H1 (cell line): ENCODE measurements around the gene PPP2R2B. TPM values are rescaled to one million over a fixed set of nuclear protein-coding genes. Genes with fewer than 3 reads are reported as not detected.

Source experiments
- CTCF ChIA-PET: fragments of 300-600 bp; sonication (Branson Sonifier 250); formaldehyde crosslinking; loops from one replicate; lab custom pipeline; 2021; ENCODE audit not compliant: partially characterized antibody; lab: Charles Lee
- POLR2A ChIA-PET: fragments of 300-600 bp; sonication (Branson Sonifier 250); formaldehyde crosslinking; loops from one replicate; lab custom pipeline; 2021; ENCODE audit warnings: inconsistent platforms; ENCODE audit not compliant: partially characterized antibody; lab: Charles Lee
- DNase-seq, 2 experiments: peaks; one replicate each; pipeline versions ENCODE4 v3.0.0 to v3.0.0-alpha.2; 2010 to 2022; ENCODE audit warnings: low spot score in 2 of 2, low read depth in 1 of 2, mixed read lengths in 1 of 2
- FAIRE-seq: peaks from 2 replicates; lab custom pipeline; 2011; peaks lifted over from hg19 to GRCh38; lab: Jason Lieb, UNC
- H2AFZ ChIP-seq: 2 replicates; pipeline ENCODE4 v1.8.1; 2012; ENCODE audit warnings: low read length, inconsistent platforms
- H2AK5ac ChIP-seq: 2 replicates; pipeline ENCODE4 v1.6.1; 2013; ENCODE audit warnings: low read depth, low read length
- H2BK120ac ChIP-seq: replicated peaks from 2 replicates; pipeline ENCODE3; 2013; ENCODE audit warnings: low read depth, low read length, inconsistent platforms
- H2BK12ac ChIP-seq: 2 replicates; pipeline ENCODE4 v1.6.1; 2013; ENCODE audit warnings: low read depth, low read length
- H2BK15ac ChIP-seq: 2 replicates; pipeline ENCODE4 v1.6.1; 2013; ENCODE audit warnings: low read length
- H2BK20ac ChIP-seq: 2 replicates; pipeline ENCODE4 v1.6.1; 2013; ENCODE audit warnings: low read length
- H2BK5ac ChIP-seq: 2 replicates; pipeline ENCODE4 v1.6.1; 2013; ENCODE audit warnings: low read depth, low read length
- H3K14ac ChIP-seq: 2 replicates; pipeline ENCODE4 v1.6.1; 2013; ENCODE audit warnings: inconsistent platforms; ENCODE audit not compliant: insufficient read length
- H3K18ac ChIP-seq: 2 replicates; pipeline ENCODE4 v1.6.1; 2013; ENCODE audit warnings: low read length; ENCODE audit errors: extremely low read depth
- H3K23ac ChIP-seq: 2 replicates; pipeline ENCODE4 v1.6.1; 2013; ENCODE audit warnings: inconsistent platforms; ENCODE audit not compliant: insufficient read length
- H3K23me2 ChIP-seq: 2 replicates; pipeline ENCODE4 v1.6.1; 2013; ENCODE audit warnings: low read depth, low read length
- H3K27ac ChIP-seq: 2 replicates; pipeline ENCODE4 v1.6.1; 2011; ENCODE audit warnings: low read depth, low read length, inconsistent platforms
- H3K27me3 ChIP-seq, 4 experiments: replicated peaks in 1 of 4; 1 replicate in 1 of 4; 2 replicates in 3 of 4; pipeline versions ENCODE4 v1.6.1 to v1.8.1; 2011 to 2013; ENCODE audit warnings: low read length in 3 of 4, mild to moderate bottlenecking in 3 of 4, inconsistent platforms in 2 of 4, mixed read lengths in 2 of 4, moderate library complexity in 1 of 4; ENCODE audit not compliant: control insufficient read depth in 3 of 4, insufficient read depth in 3 of 4; ENCODE audit errors: extremely low read depth in 1 of 4
- H3K36me3 ChIP-seq, 4 experiments: 2 replicates each; pipeline versions ENCODE4 v1.6.1 to v1.8.1; 2011 to 2013; ENCODE audit warnings: mild to moderate bottlenecking in 4 of 4, low read length in 3 of 4, moderate library complexity in 2 of 4, control low read depth in 1 of 4, inconsistent platforms in 1 of 4; ENCODE audit not compliant: insufficient read depth in 4 of 4, control insufficient read depth in 2 of 4
- H3K4ac ChIP-seq: replicated peaks from 2 replicates; pipeline ENCODE3; 2013; ENCODE audit warnings: low read length, low read depth, mixed read lengths, inconsistent platforms; ENCODE audit not compliant: insufficient read length
- H3K4me1 ChIP-seq, 4 experiments: replicated peaks in 1 of 4; 1 replicate in 1 of 4; 2 replicates in 3 of 4; pipeline versions ENCODE4 v1.6.1 to v1.8.1; 2011 to 2013; ENCODE audit warnings: low read length in 3 of 4, inconsistent platforms in 2 of 4, mixed read lengths in 1 of 4; ENCODE audit not compliant: insufficient read depth in 4 of 4, control insufficient read depth in 3 of 4
- H3K4me2 ChIP-seq, 2 experiments: 2 replicates each; pipeline versions ENCODE4 v1.6.1 to v1.8.1; 2011 to 2013; ENCODE audit warnings: low read depth in 2 of 2, low read length in 2 of 2, control low read depth in 1 of 2, inconsistent platforms in 1 of 2, mild to moderate bottlenecking in 1 of 2; ENCODE audit not compliant: insufficient read depth in 1 of 2
- H3K4me3 ChIP-seq, 4 experiments: fragments of 200-600, 300-600 bp in 1 of 4; sonication (generic), shearing (Covaris generic), sonication (Bioruptor Twin) in 1 of 4; 2 replicates each; pipeline versions ENCODE4 v1.5.1 to v1.8.1; 2011 to 2016; ENCODE audit warnings: low read length in 4 of 4, low read depth in 3 of 4, control low read depth in 2 of 4, inconsistent platforms in 2 of 4, mild to moderate bottlenecking in 2 of 4, mixed read lengths in 1 of 4, moderate library complexity in 1 of 4; ENCODE audit not compliant: insufficient read depth in 2 of 4; ENCODE audit errors: extremely low read depth in 1 of 4
- H3K56ac ChIP-seq: replicated peaks from 2 replicates; pipeline ENCODE3; 2013; ENCODE audit warnings: low read depth, mild to moderate bottlenecking, mixed read lengths, low read length, inconsistent platforms; ENCODE audit not compliant: insufficient read length
- H3K79me1 ChIP-seq: 2 replicates; pipeline ENCODE4 v1.6.1; 2013; ENCODE audit warnings: low read depth, low read length, control low read depth
- H3K79me2 ChIP-seq, 2 experiments: 2 replicates each; pipeline versions ENCODE4 v1.6.1 to v1.8.1; 2012 to 2013; ENCODE audit warnings: low read length in 2 of 2, mild to moderate bottlenecking in 2 of 2, inconsistent platforms in 1 of 2; ENCODE audit not compliant: insufficient read depth in 2 of 2, control insufficient read depth in 1 of 2
- H3K9ac ChIP-seq, 4 experiments: replicated peaks in 1 of 4; 1 replicate in 1 of 4; 2 replicates in 3 of 4; pipeline versions ENCODE4 v1.6.1 to v1.8.1; 2011 to 2013; ENCODE audit warnings: low read depth in 3 of 4, low read length in 3 of 4, control low read depth in 2 of 4, mild to moderate bottlenecking in 2 of 4, moderate library complexity in 2 of 4, inconsistent platforms in 1 of 4; ENCODE audit errors: extremely low read depth in 1 of 4
- H3K9me3 ChIP-seq, 2 experiments: 2 replicates each; pipeline versions ENCODE4 v1.6.1 to v1.8.1; 2012 to 2013; ENCODE audit warnings: mild to moderate bottlenecking in 2 of 2, moderate library complexity in 2 of 2, control low read depth in 1 of 2, inconsistent platforms in 1 of 2, low read depth in 1 of 2, low read length in 1 of 2, mixed read lengths in 1 of 2; ENCODE audit not compliant: insufficient read depth in 2 of 2
- H4K20me1 ChIP-seq, 2 experiments: replicated peaks in 1 of 2; 2 replicates each; pipeline versions ENCODE3 to v1.8.1; 2011 to 2013; ENCODE audit warnings: inconsistent platforms in 2 of 2, low read length in 2 of 2, mild to moderate bottlenecking in 1 of 2; ENCODE audit not compliant: insufficient read depth in 2 of 2, control insufficient read depth in 1 of 2
- H4K5ac ChIP-seq: 2 replicates; pipeline ENCODE4 v1.6.1; 2013; ENCODE audit warnings: low read length, low read depth, mixed read lengths, inconsistent platforms; ENCODE audit not compliant: insufficient read length
- H4K8ac ChIP-seq: 2 replicates; pipeline ENCODE4 v1.8.0; 2013; ENCODE audit warnings: mild to moderate bottlenecking, moderate library complexity, low read length, inconsistent platforms; ENCODE audit not compliant: insufficient read depth; ENCODE audit errors: extremely low read depth
- H4K91ac ChIP-seq: replicated peaks from 2 replicates; pipeline ENCODE3; 2013; ENCODE audit warnings: low read length, mixed read lengths, inconsistent platforms; ENCODE audit not compliant: insufficient read length
- ASH2L ChIP-seq: fragments of 200-600, 300-600 bp; sonication (generic); IDR thresholded peaks from one replicate; pipeline ENCODE4 v1.7.1; 2017; ENCODE audit warnings: low read length
- CEBPB ChIP-seq: IDR thresholded peaks from 2 replicates; pipeline ENCODE4 v1.6.1; 2012; ENCODE audit warnings: low read depth, low read length
- GABPA ChIP-seq: IDR thresholded peaks from 2 replicates; pipeline ENCODE4 v1.6.1; 2011; ENCODE audit warnings: mild to moderate bottlenecking, low read length, moderate library complexity, borderline replicate concordance; ENCODE audit not compliant: insufficient read depth
- HDAC2 ChIP-seq, 2 experiments: fragments of 300-600 bp in 1 of 2; sonication (generic) in 1 of 2; IDR thresholded peaks; 2 replicates each; pipeline ENCODE4 v1.6.1; 2011 to 2012; ENCODE audit warnings: low read depth in 2 of 2, low read length in 2 of 2, mild to moderate bottlenecking in 2 of 2, moderate library complexity in 2 of 2, borderline replicate concordance in 1 of 2, inconsistent platforms in 1 of 2
- JUND ChIP-seq: IDR thresholded peaks from 2 replicates; pipeline ENCODE4 v1.6.1; 2011; ENCODE audit warnings: mild to moderate bottlenecking, improper control_type of control experiment, low read length
- NANOG ChIP-seq: IDR thresholded peaks from 2 replicates; pipeline ENCODE4 v1.6.1; 2011; ENCODE audit warnings: low read length, low read depth, mild to moderate bottlenecking, inconsistent platforms; ENCODE audit not compliant: insufficient read depth, poor library complexity, severe bottlenecking
- SAP30 ChIP-seq: fragments of 300-600 bp; sonication (generic); IDR thresholded peaks from 2 replicates; pipeline ENCODE4 v1.7.1; 2012; ENCODE audit warnings: low read length, moderate library complexity, mild to moderate bottlenecking, inconsistent platforms; ENCODE audit not compliant: insufficient read depth, insufficient replicate concordance
- WGBS, 2 experiments: shearing (Covaris generic) in 1 of 2; methylation state at CpG; one replicate each; pipeline versions ENCODE4 v1.1.6 to v1.1.7; 2013 to 2015; ENCODE audit warnings: low lambda C conversion rate in 2 of 2, mixed read lengths in 2 of 2, inconsistent platforms in 1 of 2, low coverage in 1 of 2, missing lambda C conversion rate in 1 of 2; ENCODE audit not compliant: insufficient replicate concordance in 2 of 2, insufficient coverage in 1 of 2, insufficient read length in 1 of 2; ENCODE audit errors: extremely low coverage in 1 of 2, missing lambda C conversion rate in 1 of 2; 5-methylcytosine and 5-hydroxymethylcytosine counted together
- polyA plus RNA-seq, 7 experiments: library from polyadenylated mRNA; depleted of rRNA in 3 of 7; stranded (reverse) in 5 of 7; unstranded in 2 of 7; fragments of >200 nt in 5 of 7; fragments of 200-250 nt in 2 of 7; gene quantifications; 1 replicate in 5 of 7; 2 replicates in 1 of 7; 4 replicates in 1 of 7; pipeline versions ENCODE4 v1.2.1 to v1.2.3, GENCODE V29; 2011 to 2013; ENCODE audit warnings: missing spikeins in 2 of 7, mixed read lengths in 2 of 7
- total RNA-seq: library from RNA; stranded (reverse); fragmentation: NEBNext Ultra II Directional; extraction: Animal tissue kit (Norgen Biotek cat#: 25700); gene quantifications from 2 replicates; pipeline ENCODE4 v1.2.1, GENCODE V29; 2021

Gene PPP2R2B
- total and polyA plus RNA-seq, 2 of the 8 experiments (the other 6 are each of a cell fraction or from before 2014, with no cell fraction given): 21.1 to 37.1 TPM

GRCh38 chr5:146698651-146699050 lies 179.9 kb downstream of the PPP2R2B start:
- no peaks in the 10 kb centered on the region for H3K9me3 ChIP-seq
- no peak overlapping the region for H2AFZ ChIP-seq
- no peaks in the 10 kb centered on the region for H3K23me2 ChIP-seq
- no peak overlapping the region for H2BK5ac ChIP-seq
- H3K79me1 ChIP-seq: no peaks in the 10 kb centered on the region
- H4K8ac ChIP-seq: no peak overlapping the region
- peaks cover 0 to 5% (median 4%) of the 10 kb centered on the region in 4 experiments; a peak in 5 of 7 replicates for H3K4me1 ChIP-seq
- TF ChIP-seq ASH2L (no peak), HDAC2 (IDR thresholded peaks at IDR 0.05; ENCODE audit: borderline replicate concordance in 1 of 2, low read depth in 2 of 2, low read length in 2 of 2) (no peak), NANOG (no peak), JUND (no peak), SAP30 (no peak), CEBPB (peak; percentile 52; the same call in 1 of the 2 replicates), GABPA (no peak)
- H2BK20ac ChIP-seq: no peak overlapping the region
- H3K18ac ChIP-seq: no peak overlapping the region
- H3K36me3 ChIP-seq: no peaks in the 10 kb centered on the region
- no peaks in the 10 kb centered on the region for H3K27me3 ChIP-seq
- H3K4ac ChIP-seq: no peak overlapping the region
- no peak overlapping the region for H3K4me3 ChIP-seq
- H2BK12ac ChIP-seq: no peak overlapping the region
- H3K23ac ChIP-seq: no peak overlapping the region
- H2BK120ac ChIP-seq: no peak overlapping the region
- no peak overlapping the region for H3K27ac ChIP-seq
- H4K5ac ChIP-seq: no peak overlapping the region
- H2AK5ac ChIP-seq: no peak overlapping the region
- ChIA-PET CTCF (interaction anchor here (0.8 to 1.4 kb wide), 6 partner anchors 8 to 249 kb away, joined by 3 to 5 read pairs (median 4); no protein-coding TSS in a partner anchor), POLR2A (interaction anchor here (1.2 kb wide), 1 partner anchor 11 kb away, joined by 3 read pairs; no protein-coding TSS in a partner anchor)
- no peak overlapping the region for H3K56ac ChIP-seq
- DNase-seq: no peak
- no peak overlapping the region for H3K14ac ChIP-seq
- H4K91ac ChIP-seq: no peak overlapping the region
- no peaks in the 10 kb centered on the region for H3K79me2 ChIP-seq
- H3K4me2 ChIP-seq: no peak overlapping the region
- no peak for FAIRE-seq
- H2BK15ac ChIP-seq: no peak overlapping the region
- no peaks in the 10 kb centered on the region for H4K20me1 ChIP-seq
- WGBS, 2 experiments: 80% methylated on average over 1 of the region's 1 CpG; no CpG with 5 or more reads in 1 of the 2 experiments
- no peak overlapping the region for H3K9ac ChIP-seq
